Measurements from ENCODE around the gene ARSB.

Gene ARSB

GRCh38 chr5:78899922-78900362 is 85.2 kb downstream of the ARSB start:
- no peak overlapping the region for H3K4me3 ChIP-seq (ENCODE audit: low read depth, low read length)
- TF ChIP-seq CTCF (IDR thresholded peaks at IDR 0.05; ENCODE audit: insufficient read depth, low read length, missing control alignments) = peak; percentile 70
- DNase-seq (ENCODE audit: low read depth, low spot score) = no peak
- ChIA-PET POLR2A (no interaction called here), CTCF (interaction anchor here (0.6 to 9.1 kb wide), 52 partner anchors 8 to 579 kb away, joined by 3 to 191 read pairs (median 5); partner anchors contain the start of gene ARSB)

DNA sequence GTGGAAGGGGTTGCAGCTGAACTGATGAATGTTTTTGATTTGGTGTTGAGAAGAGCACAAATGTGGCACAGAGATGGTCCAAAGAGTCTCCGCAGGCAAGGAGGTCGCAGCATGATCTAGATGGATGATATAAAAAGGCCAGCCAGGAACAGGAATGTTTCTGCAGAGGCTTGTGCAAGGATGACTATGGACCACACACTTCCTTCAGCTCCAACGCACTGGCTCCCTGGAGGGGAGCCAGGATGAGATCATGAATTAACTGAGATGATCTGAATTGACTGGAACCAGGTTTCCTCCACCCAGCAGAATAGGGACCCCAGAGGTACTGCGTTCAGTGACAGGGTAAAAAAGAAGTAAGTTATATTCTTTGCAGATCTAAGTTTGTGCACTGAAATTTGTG is 89.0 kb downstream of the ARSB start:
- DNase-seq (ENCODE audit: low read depth, low spot score) = no peak
- POLR2A ChIA-PET = no interaction called here
- H3K4me3 ChIP-seq (ENCODE audit: low read depth, low read length) = no peak overlapping the region
- CTCF ChIA-PET = interaction anchor here (1.0 to 9.1 kb wide), 5 partner anchors 9 to 359 kb away, joined by 4 to 191 read pairs (median 4); no protein-coding TSS in a partner anchor
- TF ChIP-seq CTCF (IDR thresholded peaks at IDR 0.05; ENCODE audit: insufficient read depth, low read length, missing control alignments) = no peak

- TF ChIP-seq CTCF (IDR thresholded peaks at IDR 0.05; ENCODE audit: insufficient read depth, low read length, missing control alignments) = no peak
- H3K4me3 ChIP-seq (ENCODE audit: low read depth, low read length) = no peak overlapping the region
- ChIA-PET CTCF (interaction anchor here (1.4 to 9.1 kb wide), 4 partner anchors 10 to 358 kb away, joined by 4 to 191 read pairs (median 57); no protein-coding TSS in a partner anchor), POLR2A (no interaction called here)
- DNase-seq (ENCODE audit: low read depth, low spot score) = no peak
Observed at GRCh38 chr5:78895616-78896015, 89.5 kb downstream of the ARSB start.

DNA sequence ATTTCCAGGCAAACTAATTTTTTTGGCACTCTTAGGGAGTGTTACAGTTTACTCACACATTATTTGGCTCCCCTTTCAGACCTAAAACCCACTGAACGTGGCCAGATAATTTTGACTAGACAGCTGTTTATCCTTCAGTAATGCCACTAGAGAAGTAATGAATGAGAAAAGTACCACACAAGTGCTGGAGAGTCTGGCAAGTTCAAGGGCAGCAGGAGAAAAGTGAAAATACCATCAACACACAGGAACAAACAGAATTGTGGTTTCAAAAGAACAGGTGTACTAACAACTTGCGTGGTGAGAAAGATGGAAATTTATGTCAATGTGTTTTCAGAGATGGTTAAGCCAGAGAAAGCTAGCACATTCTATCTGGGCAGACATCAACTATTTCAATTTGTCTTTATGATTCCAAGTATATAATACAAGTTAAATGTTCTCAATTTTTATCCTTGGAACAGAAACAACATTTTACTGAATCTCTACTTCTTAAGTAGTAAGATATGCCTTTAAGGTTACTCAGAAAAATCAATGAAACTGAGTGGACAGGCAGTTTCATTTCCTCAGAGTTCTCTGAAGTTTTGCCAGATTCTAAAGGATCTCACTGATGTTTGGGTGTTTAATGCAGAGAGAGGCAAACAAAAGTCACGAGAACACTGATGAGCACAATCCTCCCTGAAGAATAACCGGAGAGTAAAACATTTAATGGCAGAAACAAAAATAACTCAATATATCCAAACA is 91.0 kb downstream of the ARSB start:
- no peak for DNase-seq (ENCODE audit: low read depth, low spot score)
- TF ChIP-seq CTCF (IDR thresholded peaks at IDR 0.05; ENCODE audit: insufficient read depth, low read length, missing control alignments) = no peak
- CTCF ChIA-PET = no interaction called here

GRCh38 chr5:78890667-78891379 is 94.3 kb downstream of the ARSB start:
- CTCF ChIA-PET = interaction anchor here (0.6 to 8.4 kb wide), 7 partner anchors 9 to 349 kb away, joined by 3 to 94 read pairs (median 3); no protein-coding TSS in a partner anchor
- TF ChIP-seq CTCF (IDR thresholded peaks at IDR 0.05; ENCODE audit: insufficient read depth, low read length, missing control alignments) = no peak
- POLR2A ChIA-PET = no interaction called here

More for the DNA sequence above, 91.0 kb downstream of the ARSB start:
- POLR2A ChIA-PET = no interaction called here
- H3K4me3 ChIP-seq (ENCODE audit: low read depth, low read length) = no peak overlapping the region

More at GRCh38 chr5:78890667-78891379, 94.3 kb downstream of the ARSB start:
- DNase-seq (ENCODE audit: low read depth, low spot score) = no peak
- H3K4me3 ChIP-seq (ENCODE audit: low read depth, low read length) = no peak overlapping the region

All from AG04449 (cell line).